Measurements from ENCODE around the gene NHSL2.

The NHSL2 gene

DNA sequence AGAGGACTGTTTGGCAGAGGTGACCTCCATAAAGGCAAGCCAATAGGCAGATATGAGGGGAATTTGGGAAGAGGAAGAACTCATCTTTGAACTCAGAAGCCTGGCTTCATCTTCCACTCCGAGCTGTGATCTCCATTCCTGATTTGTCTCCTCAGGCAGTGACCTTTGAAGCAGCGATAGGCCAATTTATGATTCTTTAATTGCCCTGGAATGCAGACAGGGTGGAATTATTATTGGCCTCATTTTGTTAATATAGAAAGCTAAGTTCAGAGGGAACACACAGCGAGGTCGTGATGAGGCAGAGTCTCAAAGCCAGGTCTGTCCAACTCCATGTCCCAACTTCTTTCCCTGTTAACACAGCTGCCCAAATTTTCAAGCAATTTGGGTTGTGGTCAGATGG lies 204.2 kb downstream of the NHSL2 start:
- DNase-seq, result no peak

GRCh38 chrX:72115380-72115779 lies 204.7 kb downstream of the NHSL2 start:
- DNase-seq, result no peak

GRCh38 chrX:72117636-72118210 lies 207.1 kb downstream of the NHSL2 start:
- peak in 1 of 2 experiments; percentile 8 for DNase-seq

GRCh38 chrX:72120837-72121236 lies 210.2 kb downstream of the NHSL2 start:
- DNase-seq, result peak; percentile 37 to 83

DNA sequence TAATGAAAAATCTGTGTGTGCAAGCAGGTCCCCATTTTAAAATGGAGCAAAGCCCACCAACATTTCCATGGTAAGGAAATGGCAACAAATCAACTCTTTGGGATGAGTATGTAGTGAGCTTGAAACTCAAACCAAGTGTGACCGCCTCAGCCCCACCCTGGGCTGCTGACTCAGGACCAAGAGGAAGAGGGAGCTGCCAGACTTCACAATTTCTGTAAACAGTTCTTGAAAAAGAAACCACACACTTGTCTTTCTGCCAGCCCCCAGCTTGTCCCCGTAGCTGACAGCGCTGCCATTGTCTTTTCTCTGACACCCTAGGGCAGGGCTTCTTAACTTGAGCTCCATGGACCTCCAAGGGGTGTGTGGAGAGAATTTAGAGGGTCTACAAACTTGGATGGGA lies 210.7 kb downstream of the NHSL2 start:
- peak; percentile 26 to 61 for DNase-seq

DNA sequence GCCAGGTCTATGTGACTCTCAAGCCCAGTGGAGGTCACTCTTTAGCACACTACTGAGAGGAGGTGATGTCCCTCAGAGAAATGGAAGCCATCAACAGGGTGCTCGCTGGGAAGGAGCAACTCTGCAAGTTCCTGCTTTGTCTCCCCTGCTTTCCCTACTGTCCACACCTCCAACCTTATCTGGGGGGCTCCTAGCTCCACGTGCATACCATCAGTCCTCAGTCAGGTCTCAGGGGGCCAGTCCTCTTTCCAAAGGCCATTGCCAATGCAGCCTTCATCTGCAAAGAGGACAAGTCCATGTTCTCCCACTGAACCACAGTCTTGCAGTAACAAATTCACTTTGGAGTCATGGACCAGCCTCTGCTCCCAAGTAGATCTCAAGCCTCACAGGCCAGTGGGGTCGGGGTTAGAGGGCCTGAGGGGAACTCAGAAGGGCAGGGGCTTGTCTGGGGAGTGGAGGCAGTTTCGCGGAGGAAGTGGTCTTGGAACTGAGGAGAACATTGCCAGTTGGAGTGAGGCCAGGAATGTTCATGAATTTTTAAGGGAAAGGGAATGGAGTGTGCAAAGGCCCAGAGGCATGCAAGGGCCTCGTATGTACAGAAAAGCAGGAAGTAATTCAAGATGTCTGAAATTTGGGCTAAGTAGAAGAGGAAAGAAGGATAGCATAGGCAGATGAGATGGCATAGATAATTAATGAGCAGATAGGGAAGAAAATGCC lies 212.1 kb downstream of the NHSL2 start:
- DNase-seq, result no peak

- DNase-seq, result no peak
These were observed 213.0 kb downstream of the NHSL2 start for GRCh38 chrX:72123471-72124185.

GRCh38 chrX:72124540-72125201 lies 214.0 kb downstream of the NHSL2 start:
- DNase-seq, result no peak

DNA sequence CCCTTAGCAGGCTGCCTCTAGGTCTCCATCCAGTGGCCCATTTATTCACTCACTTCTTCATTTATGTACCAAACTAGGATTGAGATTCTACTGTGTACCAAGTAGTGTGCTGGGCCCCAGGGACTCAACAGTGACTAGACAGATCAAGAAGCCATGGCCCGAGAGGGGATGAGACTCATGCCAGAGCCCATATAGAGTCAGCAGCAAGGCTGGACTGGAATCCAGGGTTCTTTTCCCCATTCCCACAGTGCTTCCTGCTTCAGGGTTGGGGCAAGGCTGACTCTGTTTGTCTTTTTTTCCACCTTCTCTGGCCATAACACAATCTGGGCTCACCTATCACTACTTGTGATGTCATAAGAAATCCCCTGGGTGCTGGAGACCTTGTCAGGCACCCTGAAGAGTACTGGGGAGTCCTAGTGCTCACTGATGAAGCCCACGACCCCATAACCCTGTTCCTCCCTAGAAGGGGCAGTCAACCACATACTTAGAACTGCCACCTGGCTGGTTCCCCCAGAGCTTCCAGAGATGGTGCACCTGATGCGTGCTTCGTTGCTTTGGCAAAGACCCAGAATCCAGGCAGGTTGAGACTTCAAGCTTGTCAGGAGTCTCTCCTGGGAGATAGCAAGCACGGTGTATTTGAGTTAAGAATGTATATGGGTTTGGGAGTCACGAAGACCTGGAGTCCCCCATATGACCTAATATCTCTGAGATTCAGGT lies 214.8 kb downstream of the NHSL2 start:
- DNase-seq, result no peak

DNA sequence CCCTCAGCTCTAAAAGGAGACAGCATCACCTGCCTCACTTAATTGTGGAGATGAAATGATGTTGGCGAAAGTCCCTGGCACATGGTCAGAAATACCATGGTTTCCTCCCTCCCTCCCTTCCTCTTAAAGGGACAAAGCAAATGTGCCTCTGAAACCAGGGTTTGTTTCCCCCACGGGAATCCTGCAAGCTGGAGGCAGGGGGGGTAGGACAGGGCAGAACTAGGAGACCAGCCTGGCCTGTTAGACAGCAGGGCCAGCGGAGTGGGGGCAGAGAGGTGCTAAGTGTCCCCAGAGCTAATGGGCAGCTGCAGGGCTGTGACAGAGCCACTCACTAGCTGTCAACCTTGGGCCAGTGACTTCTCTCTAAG lies 215.4 kb downstream of the NHSL2 start:
- DNase-seq, result no peak

DNA sequence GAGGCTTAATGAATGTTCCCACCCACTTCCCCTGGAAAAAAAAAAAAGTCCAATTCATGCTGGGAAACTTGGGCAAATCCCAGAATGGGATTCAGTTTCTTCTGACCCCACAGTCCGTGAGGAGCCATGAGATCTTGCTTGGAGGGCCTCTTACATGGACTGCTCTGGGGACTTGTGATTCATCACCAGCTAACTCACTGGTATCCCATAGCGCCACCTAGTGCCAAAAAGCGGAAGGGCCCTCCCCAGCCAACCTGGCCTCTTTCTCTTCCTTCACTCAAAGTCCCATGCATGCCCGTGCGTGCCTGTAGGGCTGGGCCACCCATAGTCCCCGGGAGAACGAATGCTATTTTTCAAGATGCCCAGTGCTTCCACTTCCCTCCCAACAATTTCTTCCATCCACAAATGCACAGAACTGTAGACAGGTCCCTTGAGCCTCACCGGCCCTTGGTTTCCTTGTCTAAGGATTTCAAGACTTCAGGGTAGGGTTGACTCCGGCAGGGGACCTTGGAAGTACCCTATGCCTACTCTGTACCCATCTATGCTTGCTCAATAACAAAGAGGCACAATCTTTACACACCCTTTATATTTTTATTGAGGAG lies 216.0 kb downstream of the NHSL2 start:
- peak; percentile 57 to 75 for DNase-seq

DNA sequence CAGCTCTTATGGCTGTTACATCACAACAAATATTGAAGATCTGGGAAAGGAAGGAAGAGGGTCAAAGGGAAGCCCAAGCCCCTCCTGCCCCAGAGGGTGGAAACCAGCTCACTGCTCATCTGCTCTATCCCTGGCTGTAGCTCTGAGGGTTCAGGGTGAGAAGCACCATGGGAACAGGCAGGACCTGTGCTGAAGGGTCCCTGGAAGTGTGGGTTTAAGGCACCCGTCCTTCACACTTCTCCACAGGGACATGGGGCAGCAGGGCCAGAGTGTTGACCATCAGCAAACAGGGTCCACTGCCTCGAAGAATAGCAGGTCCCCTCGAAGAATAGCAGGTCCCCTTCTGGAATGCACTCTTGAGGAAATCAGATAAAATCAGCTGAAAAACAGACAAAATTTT lies 216.7 kb downstream of the NHSL2 start:
- no peak for DNase-seq

DNA sequence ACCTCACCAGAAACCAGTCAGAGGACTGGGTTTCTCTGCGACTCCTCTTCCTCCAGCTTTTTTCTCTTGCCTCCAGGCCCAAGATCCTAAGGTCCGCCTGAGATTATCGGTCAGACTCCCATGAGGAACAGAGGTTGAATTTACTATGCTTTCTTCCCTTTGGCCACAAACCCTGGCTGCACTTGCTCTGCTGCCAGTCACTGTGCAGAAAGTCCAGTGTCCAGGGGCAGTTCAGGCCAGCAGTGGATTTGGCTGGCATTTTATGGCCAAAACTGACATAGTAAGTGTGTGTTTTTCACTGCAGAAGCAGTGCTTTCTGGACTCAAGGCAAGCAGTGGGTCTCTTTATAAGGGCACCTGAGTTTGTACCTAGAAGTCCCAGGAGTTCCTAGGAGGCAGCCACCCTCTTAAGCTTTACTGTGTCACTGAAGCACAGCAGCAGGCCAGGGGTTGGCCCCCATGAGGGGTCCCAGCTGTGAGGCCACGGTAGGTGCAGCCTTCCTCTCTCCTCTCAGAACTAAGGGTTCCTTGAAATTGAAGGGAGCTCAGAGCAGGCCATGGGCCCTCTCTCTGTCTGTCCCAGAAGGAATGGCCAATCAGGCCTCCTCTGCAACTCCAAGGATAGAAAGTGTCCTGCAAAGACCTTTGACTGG lies 217.7 kb downstream of the NHSL2 start:
- DNase-seq, result no peak

GRCh38 chrX:72128881-72129280 lies 218.2 kb downstream of the NHSL2 start:
- no peak for DNase-seq

GRCh38 chrX:72129661-72130060 lies 219.0 kb downstream of the NHSL2 start:
- no peak for DNase-seq

- no peak for DNase-seq
These were observed 219.6 kb downstream of the NHSL2 start for GRCh38 chrX:72130156-72130761.

DNA sequence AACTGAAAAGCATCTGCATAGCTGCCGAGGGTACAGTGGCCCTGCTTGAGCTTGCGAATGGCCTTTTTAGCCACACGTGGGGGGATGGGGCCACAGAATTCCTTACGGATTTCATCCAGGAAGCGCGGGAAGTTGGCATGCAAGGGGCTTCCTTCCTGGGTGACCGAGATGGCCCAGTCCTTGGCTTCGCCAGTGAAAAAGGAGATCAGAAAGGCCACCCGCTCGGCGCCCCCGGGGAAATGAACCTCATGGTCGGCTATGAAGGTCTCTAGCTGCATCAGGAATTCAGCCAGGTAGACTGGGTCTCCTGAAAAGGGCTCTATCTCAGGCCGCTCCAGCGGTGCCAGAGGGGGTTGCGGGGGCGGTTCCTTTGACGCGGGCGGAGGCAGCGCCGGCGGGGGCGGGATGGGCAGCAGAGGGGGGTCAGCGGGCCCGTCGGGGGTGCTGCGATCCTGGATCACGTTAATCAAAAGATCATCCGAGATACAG lies 220.2 kb downstream of the NHSL2 start:
- DNase-seq, result no peak

- DNase-seq, result peak; percentile 28 to 78
These were observed 221.0 kb downstream of the NHSL2 start, which contains the start of gene RTL5 for GRCh38 chrX:72131317-72132294. TSS of gene RTL5 (minus strand) at chrX:72131915.

DNA sequence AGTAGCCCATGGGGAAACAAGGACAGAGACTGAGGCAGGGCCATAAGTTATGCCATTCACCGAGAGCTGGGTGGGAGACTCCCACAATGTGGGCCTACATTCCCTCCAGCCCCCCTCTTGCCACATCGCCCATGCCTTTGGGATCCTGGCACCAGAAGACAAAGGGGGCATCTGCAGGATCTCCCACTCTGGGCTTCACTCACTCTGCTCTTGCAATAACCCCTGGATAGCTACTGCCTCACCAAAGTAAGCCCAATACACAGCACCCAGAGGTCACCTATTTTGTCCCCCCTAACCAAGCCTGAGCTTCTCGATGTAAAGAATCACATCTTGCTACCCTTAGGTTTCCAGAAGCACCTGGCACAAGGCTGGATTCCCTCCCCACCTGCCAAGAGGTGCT lies 221.8 kb downstream of the NHSL2 start:
- DNase-seq, result no peak
